HG03520 (cell line): ENCODE measurements around the gene HBM.
"Not testable (repeated sequence)": the region's sequence is repeated elsewhere in the genome, so short reads cannot be mapped to it uniquely, and the experiment has no call there.

Experiments used
- ATAC-seq: cut with Tn5 transposase; IDR thresholded peaks from one replicate; pipeline ENCODE4 v1.9.1; 2021; ENCODE audit warnings: mild to moderate bottlenecking, moderate library complexity; ENCODE audit not compliant: unreplicated experiment

Gene HBM

DNA sequence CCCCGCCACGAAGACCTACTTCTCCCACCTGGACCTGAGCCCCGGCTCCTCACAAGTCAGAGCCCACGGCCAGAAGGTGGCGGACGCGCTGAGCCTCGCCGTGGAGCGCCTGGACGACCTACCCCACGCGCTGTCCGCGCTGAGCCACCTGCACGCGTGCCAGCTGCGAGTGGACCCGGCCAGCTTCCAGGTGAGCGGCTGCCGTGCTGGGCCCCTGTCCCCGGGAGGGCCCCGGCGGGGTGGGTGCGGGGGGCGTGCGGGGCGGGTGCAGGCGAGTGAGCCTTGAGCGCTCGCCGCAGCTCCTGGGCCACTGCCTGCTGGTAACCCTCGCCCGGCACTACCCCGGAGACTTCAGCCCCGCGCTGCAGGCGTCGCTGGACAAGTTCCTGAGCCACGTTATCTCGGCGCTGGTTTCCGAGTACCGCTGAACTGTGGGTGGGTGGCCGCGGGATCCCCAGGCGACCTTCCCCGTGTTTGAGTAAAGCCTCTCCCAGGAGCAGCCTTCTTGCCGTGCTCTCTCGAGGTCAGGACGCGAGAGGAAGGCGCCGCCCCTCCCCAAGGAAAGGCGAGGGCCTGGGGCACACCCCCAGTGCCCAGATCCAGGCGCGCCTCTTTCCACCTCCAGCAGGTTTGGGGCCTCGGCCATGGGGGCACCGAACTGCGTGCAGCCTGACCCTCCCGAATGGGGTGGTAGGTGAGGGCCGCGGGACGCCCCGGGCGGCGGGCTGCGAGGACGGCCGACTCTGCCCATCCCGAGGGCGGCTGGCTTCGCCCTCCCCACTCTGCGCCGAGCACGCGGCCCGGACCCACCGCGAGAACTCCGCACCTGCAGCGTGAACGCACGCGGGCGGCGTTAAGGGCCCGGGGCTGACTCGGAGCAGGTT lies 15.1 kb downstream of the HBM start:
- no peak for ATAC-seq

DNA sequence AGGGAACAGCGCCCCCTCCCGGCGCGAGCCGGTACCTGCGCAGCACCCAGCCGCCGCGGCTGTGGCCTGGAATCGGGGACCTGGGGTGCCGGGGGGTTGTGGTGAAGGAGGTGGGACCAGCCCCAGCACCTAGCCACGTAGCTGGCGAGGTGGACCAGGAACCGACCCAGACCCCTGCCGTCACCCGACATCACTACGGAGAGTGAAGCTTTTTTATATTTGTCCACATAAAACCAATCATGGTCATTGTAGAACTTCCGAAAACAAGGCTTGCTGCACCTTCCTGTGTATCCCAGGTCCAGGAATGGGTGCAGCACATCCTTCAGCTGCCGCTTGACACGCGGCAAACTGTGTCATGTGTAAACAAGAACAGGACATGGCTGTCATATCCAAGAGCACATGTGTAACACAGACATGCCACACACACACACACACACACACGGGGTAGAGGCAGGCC lies 15.8 kb downstream of the HBM start:
- no peak for ATAC-seq

- no peak for ATAC-seq
Measured at GRCh38 chr16:183005-183404, 17.2 kb downstream of the HBM start.

DNA sequence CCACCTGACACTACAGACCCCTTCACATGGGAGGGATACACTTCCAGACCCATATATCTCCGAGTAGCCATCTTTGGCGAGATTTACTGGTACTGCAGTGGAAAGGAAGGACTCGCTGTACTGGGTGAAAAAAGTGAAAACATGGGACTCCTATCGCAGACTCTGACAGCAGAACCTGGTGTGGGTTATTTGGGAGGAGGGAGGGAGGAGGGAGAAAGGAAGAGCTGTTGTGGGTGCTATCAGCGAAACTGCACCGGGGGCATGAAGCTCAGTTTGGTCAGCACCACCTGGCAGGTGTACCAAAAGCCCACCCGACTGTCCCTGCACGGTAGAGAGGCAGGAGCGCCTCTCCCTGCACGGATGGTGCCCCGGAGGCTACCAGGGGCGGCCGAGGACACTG lies 19.4 kb downstream of the HBM start:
- no peak for ATAC-seq

GRCh38 chr16:185691-186090 lies 19.9 kb downstream of the HBM start:
- no peak for ATAC-seq

DNA sequence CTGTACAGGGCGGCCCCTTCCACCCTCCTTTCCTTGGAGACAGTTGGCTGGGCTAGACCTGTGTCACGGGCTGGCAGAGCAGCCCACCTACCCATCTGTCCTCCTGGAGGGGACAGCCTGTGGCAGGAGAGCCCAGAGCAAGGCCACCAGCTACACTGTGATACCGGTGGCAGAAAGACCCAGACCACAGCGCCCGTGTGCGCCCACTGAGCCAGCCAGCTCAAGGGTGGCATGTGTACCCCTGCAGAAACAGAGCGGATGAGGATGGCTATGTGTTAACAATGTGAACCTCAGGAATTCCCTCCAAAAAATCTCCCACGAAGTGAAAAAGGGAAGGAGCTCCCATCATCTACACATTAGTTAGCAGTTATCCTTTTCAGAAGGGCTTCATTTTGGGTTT lies 21.6 kb downstream of the HBM start:
- ATAC-seq = no peak

DNA sequence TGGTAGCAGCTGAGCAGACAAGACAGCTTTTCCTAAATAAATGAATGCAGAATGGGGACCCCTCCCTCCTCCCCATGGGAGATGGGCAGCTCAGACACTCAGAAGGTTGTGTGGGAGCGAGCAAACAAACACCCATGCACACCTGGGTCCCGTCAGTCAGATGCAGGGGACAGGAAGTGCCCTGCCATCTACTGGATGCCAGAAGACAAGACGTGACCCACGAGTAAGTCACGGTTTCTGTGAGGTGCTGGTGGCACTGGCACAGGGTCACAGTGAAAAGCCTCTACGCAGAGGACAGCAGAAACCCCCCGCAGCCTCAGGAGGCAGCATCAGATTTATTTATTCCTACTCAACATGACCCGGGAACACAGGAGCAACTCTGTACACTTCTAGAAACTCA lies 22.9 kb downstream of the HBM start:
- no peak for ATAC-seq

- ATAC-seq = no peak
Measured at GRCh38 chr16:189604-190186, 23.9 kb downstream of the HBM start.

DNA sequence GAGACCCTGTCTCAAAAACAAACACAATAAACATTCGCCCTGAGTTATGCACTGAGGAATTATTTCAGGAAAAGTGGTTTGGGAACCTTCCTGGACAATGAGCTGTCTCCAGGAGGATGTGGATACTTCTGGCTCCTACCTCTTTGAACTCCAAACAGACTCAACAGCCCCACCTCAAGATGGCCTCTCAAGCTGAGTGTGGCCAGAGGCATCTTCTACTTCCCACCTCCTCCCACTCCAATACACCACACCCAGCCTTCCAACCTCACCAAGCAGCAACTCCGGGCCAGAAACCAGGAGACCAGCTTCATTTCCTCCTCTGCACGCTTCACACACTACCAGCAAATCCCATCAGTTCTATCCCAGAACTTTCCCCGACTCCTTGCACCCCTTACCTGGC lies 26.1 kb downstream of the HBM start:
- no peak for ATAC-seq

- ATAC-seq = no peak
Measured at GRCh38 chr16:192686-193085, 26.9 kb downstream of the HBM start.

DNA sequence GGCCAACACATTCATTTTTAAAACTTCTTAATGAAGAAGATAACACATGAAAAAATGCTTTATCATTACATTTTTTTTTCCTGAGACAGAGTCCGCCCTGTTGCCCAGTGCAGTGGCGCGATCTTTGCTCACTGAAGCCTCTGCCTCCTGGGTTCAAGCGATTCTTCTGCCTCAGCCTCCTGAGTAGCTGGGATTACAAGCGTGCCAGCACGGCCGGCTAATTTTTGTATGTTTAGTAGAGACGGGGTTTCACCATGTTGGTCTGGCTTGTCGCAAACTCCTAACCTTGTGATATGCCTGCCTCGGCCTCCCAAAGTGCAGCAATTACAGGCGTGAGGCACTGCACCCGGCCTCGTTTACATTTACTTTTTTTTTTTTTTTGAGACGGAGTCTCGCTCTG lies 27.7 kb downstream of the HBM start:
- ATAC-seq = no peak

GRCh38 chr16:194516-194915 lies 28.7 kb downstream of the HBM start:
- no peak for ATAC-seq

DNA sequence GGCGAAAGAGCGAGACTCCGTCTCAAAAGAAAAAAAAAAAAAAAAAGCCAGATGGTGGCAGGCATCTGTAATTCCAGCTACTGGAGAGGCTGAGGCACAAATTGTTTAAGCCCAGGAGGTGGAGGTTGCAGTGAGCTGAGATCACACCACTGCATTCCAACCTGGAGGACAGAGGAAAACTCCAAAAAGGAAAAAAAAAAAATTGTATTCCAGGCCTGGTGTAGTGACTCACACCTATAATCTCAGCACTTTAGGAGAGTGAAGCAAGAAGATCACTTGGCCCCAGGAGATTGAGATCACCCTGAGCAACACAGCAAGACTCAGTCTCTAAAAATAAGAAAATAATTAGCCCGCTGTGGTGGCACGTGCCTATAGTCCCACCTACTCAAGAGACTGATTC lies 34.6 kb downstream of the HBM start:
- no peak for ATAC-seq

DNA sequence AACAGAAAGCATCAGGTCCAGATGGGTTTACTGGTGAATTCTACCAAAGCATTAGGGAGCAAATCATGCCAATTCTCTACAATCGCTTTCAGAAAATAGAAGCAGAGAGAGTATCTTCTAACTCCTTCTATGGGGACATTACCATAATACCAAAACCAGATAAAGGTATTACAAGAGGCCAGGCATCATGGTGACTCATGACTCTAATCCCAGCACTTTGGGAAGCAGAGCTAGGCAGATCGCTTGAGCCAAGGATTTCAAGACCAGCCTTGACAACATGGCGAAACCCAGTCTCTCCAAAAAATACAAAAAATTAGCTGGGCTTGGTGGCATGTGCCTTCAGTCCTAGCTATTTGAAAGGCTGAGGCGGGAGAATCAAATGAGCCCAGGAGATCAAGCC lies 37.5 kb downstream of the HBM start:
- no peak for ATAC-seq

- not testable (repeated sequence) for ATAC-seq
Measured at GRCh38 chr16:204046-204445, 38.3 kb downstream of the HBM start.

DNA sequence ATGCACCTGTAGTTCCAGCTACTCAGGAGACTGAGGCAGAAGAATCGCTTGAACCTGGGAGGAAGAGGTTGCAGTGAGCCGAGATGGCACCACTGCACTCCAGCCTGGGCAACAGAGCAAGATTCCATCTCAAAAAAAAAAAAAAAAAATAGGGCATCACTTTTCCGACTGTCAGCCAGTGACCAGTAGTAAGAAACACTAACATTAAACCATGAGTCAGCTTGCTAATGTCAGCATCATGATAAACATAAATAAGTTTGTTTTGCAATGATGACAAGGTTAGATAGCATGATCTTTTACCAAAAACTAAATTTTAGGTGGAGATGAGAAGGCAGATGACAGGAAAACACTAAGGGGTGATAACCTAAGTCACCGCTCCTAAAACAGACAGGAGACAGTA lies 43.6 kb downstream of the HBM start:
- ATAC-seq = not testable (repeated sequence)

DNA sequence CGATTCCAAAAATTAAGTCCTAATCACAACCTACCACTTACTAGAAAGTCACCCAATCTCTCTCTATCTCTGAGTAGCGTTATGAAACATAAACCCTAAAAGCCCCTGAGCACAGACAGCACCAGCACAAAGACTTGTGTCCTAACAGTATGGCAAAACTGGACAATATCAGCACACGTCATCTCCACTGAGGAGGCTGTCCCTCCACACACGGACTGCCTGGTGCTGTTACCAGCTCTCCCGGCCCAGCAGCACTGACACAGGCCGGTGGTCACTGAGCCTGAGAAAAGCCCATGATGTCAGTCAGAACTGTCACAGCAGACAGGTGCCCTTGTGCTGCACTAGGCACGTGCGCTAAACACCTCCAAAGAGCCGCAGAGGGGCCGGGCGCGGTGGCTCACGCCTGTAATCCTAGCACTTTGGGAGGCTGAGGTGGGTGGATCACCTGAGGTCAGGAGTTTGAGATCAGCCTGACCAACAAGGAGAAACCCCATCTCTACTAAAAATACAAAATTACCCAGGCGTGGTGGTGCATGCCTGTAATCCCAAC lies 45.9 kb downstream of the HBM start:
- not testable (repeated sequence) for ATAC-seq

GRCh38 chr16:212999-213398 lies 47.2 kb downstream of the HBM start:
- no peak for ATAC-seq
